Activated CD4-positive, alpha-beta T cell treated with anti-CD3 and anti-CD28 coated beads for 36 hours (primary cell): Measurements from ENCODE around the gene MTFP1. TPM values are rescaled to one million over a fixed set of nuclear protein-coding genes. Genes with fewer than 3 reads are reported as not detected.
"Not testable (repeated sequence)": the region's sequence is repeated elsewhere in the genome, so short reads cannot be mapped to it uniquely, and the experiment has no call there.

ENCODE experiments used
- ATAC-seq: fragments of 200-7000 bp; cut with Tn5 transposase; one replicate; pipeline ENCODE4 v1.10.0; 2021; ENCODE audit warnings: mild to moderate bottlenecking, moderate library complexity
- CTCF ChIA-PET: fragments of 350-600 bp; sonication (Branson Sonifier 250); formaldehyde crosslinking; loops from one replicate; lab custom pipeline; 2021; ENCODE audit warnings: antibody characterized with exemption; lab: Charles Lee
- POLR2A ChIA-PET: fragments of 350-600 bp; sonication (Branson Sonifier 250); formaldehyde crosslinking; loops from one replicate; lab custom pipeline; 2021; ENCODE audit warnings: antibody characterized with exemption, inconsistent platforms; lab: Charles Lee
- DNase-seq: peaks from one replicate; pipeline ENCODE4 v3.0.0-alpha.2; 2020
- H3K27ac Mint-ChIP-seq: one replicate; pipeline ENCODE4 v1.8.0; 2021; ENCODE audit warnings: mixed read lengths
- H3K27me3 Mint-ChIP-seq: one replicate; pipeline ENCODE4 v1.8.0; 2021; ENCODE audit warnings: mixed read lengths
- H3K36me3 Mint-ChIP-seq: one replicate; pipeline ENCODE4 v1.8.0; 2021; ENCODE audit warnings: low read depth, mixed read lengths
- H3K4me1 Mint-ChIP-seq: one replicate; pipeline ENCODE4 v1.8.0; 2021; ENCODE audit warnings: mixed read lengths
- H3K4me3 Mint-ChIP-seq: one replicate; pipeline ENCODE4 v1.8.0; 2021; ENCODE audit warnings: mild to moderate bottlenecking, moderate library complexity, mixed read lengths
- H3K9me3 Mint-ChIP-seq: one replicate; pipeline ENCODE4 v1.8.0; 2021; ENCODE audit warnings: low read depth, mixed read lengths
- intact Hi-C, 2 experiments: fragments of 100-400 bp; cut with DNase I in 1 of 2; cut with micrococcal nuclease in 1 of 2; formaldehyde crosslinking; loops; one replicate each; pipeline versions ENCODE4 v1.14.2 to v1.15.1; 2022 to 2024; cut with DNase I, micrococcal nuclease
- total RNA-seq, 2 experiments: library from RNA; stranded (reverse); gene quantifications; one replicate each; pipeline ENCODE4 v1.2.3, GENCODE V29; 2021

MTFP1 gene
- total RNA-seq, 2 experiments from 2014 or later = 47.0 to 54.6 TPM

- DNase-seq (no peak), ATAC-seq (no peak)
- ChIA-PET CTCF (no interaction called here), POLR2A (interaction anchor here (0.8 kb wide), 1 partner anchor 22 kb away, joined by 3 read pairs; no protein-coding TSS in a partner anchor)
- intact Hi-C loops = no loop called here
- Mint-ChIP-seq H3K36me3 (peaks cover 9% of the 10 kb centered on the region), H3K27me3 (no peaks in the 10 kb centered on the region), H3K4me1 (peaks cover 20% of the 10 kb centered on the region), H3K27ac (peak overlapping the region; percentile 58), H3K4me3 (no peak overlapping the region), H3K9me3 (no peaks in the 10 kb centered on the region)
Measured at GRCh38 chr22:30402028-30402765, 23.4 kb upstream of the MTFP1 start.

DNA sequence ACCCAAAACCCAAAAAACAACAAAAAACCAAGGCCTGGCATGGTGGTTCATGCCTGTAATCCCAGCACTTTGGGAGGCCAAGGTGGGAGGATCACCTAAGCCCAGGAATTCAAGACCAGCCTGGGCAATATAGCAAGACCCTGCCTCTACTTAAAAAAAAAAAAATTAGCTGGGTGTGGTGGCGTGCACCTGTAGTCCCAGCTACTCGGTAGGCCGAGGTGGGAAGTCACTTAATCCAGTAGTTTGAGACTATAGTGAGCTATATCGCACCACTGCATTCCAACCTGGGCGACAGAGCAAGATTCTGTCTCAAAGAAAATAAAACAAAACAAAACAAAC, 22.8 kb upstream of the MTFP1 start:
- CTCF ChIA-PET = interaction anchor here (0.6 kb wide), 1 partner anchor 161 kb away, joined by 3 read pairs; no protein-coding TSS in a partner anchor
- H3K4me1 Mint-ChIP-seq = peaks cover 20% of the 10 kb centered on the region
- ATAC-seq, DNase-seq, POLR2A ChIA-PET, H3K27me3 Mint-ChIP-seq, H3K4me3 Mint-ChIP-seq, intact Hi-C loops, H3K9me3 Mint-ChIP-seq, H3K27ac Mint-ChIP-seq: not testable (repeated sequence)
- peaks cover 11% of the 10 kb centered on the region for H3K36me3 Mint-ChIP-seq

- Mint-ChIP-seq H3K9me3 (no peaks in the 10 kb centered on the region), H3K4me3 (no peak overlapping the region), H3K27ac (no peak overlapping the region), H3K27me3 (no peaks in the 10 kb centered on the region), H3K36me3 (peaks cover 19% of the 10 kb centered on the region), H3K4me1 (peaks cover 10% of the 10 kb centered on the region)
- ChIA-PET POLR2A (no interaction called here), CTCF (interaction anchor here (1.1 kb wide), 1 partner anchor 20 kb away, joined by 3 read pairs; no protein-coding TSS in a partner anchor)
- intact Hi-C loops = no loop called here
- ATAC-seq (no peak), DNase-seq (no peak)
Measured at GRCh38 chr22:30404307-30404706, 21.3 kb upstream of the MTFP1 start.

GRCh38 chr22:30405731-30406130, 19.8 kb upstream of the MTFP1 start:
- Mint-ChIP-seq H3K4me3 (no peak overlapping the region), H3K9me3 (no peaks in the 10 kb centered on the region), H3K4me1 (peaks cover 10% of the 10 kb centered on the region), H3K36me3 (peaks cover 21% of the 10 kb centered on the region), H3K27ac (no peak overlapping the region), H3K27me3 (no peaks in the 10 kb centered on the region)
- CTCF ChIA-PET = interaction anchor here (0.7 to 2.5 kb wide), 7 partner anchors 9 to 113 kb away, joined by 3 to 7 read pairs (median 4); no protein-coding TSS in a partner anchor
- POLR2A ChIA-PET = no interaction called here
- no peak for DNase-seq
- ATAC-seq = no peak
- intact Hi-C loops = no loop called here

GRCh38 chr22:30406400-30406799, 19.2 kb upstream of the MTFP1 start:
- H3K4me3 Mint-ChIP-seq = no peak overlapping the region
- CTCF ChIA-PET = interaction anchor here (0.6 to 2.5 kb wide), 6 partner anchors 12 to 96 kb away, joined by 3 to 7 read pairs (median 4); no protein-coding TSS in a partner anchor
- H3K27me3 Mint-ChIP-seq = no peaks in the 10 kb centered on the region
- H3K4me1 Mint-ChIP-seq = peaks cover 14% of the 10 kb centered on the region
- H3K9me3 Mint-ChIP-seq = no peaks in the 10 kb centered on the region
- no peak overlapping the region for H3K27ac Mint-ChIP-seq
- DNase-seq = no peak
- no peak for ATAC-seq
- POLR2A ChIA-PET = no interaction called here
- peaks cover 26% of the 10 kb centered on the region for H3K36me3 Mint-ChIP-seq
- intact Hi-C loops = no loop called here

- Mint-ChIP-seq H3K9me3 (no peaks in the 10 kb centered on the region), H3K4me1 (peaks cover 25% of the 10 kb centered on the region), H3K4me3 (no peak overlapping the region), H3K27ac (no peak overlapping the region), H3K27me3 (no peaks in the 10 kb centered on the region), H3K36me3 (peaks cover 33% of the 10 kb centered on the region)
- intact Hi-C loops = no loop called here
- DNase-seq (no peak), ATAC-seq (peak; percentile 69)
- POLR2A ChIA-PET = no interaction called here
- CTCF ChIA-PET = interaction anchor here (0.6 to 1.6 kb wide), 5 partner anchors 16 to 264 kb away, joined by 3 to 5 read pairs (median 3); no protein-coding TSS in a partner anchor
Measured at GRCh38 chr22:30408388-30409102, 17.0 kb upstream of the MTFP1 start.

GRCh38 chr22:30411780-30412179, 13.8 kb upstream of the MTFP1 start:
- H3K27ac Mint-ChIP-seq = peak overlapping the region; percentile 15
- H3K27me3 Mint-ChIP-seq = no peaks in the 10 kb centered on the region
- POLR2A ChIA-PET = interaction anchor here (1.1 to 1.6 kb wide), 2 partner anchors 10 to 12 kb away, joined by 3 to 10 read pairs; no protein-coding TSS in a partner anchor

GRCh38 chr22:30413001-30413400, 12.6 kb upstream of the MTFP1 start:
- Mint-ChIP-seq H3K27ac (peak overlapping the region; percentile 79), H3K36me3 (peaks cover 56% of the 10 kb centered on the region), H3K27me3 (no peaks in the 10 kb centered on the region), H3K9me3 (no peaks in the 10 kb centered on the region), H3K4me3 (no peak overlapping the region), H3K4me1 (peaks cover 52% of the 10 kb centered on the region)
- ATAC-seq (no peak), DNase-seq (no peak)
- POLR2A ChIA-PET = interaction anchor here (0.9 to 1.7 kb wide), 2 partner anchors 9 to 14 kb away, joined by 3 to 7 read pairs; no protein-coding TSS in a partner anchor
- CTCF ChIA-PET = interaction anchor here (0.9 to 4.0 kb wide), 7 partner anchors 11 to 125 kb away, joined by 3 to 13 read pairs (median 5); partner anchors contain the start of genes MTFP1, RNF215 and SEC14L2
- intact Hi-C loops = no loop called here

More at GRCh38 chr22:30411780-30412179, 13.8 kb upstream of the MTFP1 start:
- H3K9me3 Mint-ChIP-seq = no peaks in the 10 kb centered on the region
- ATAC-seq (no peak), DNase-seq (no peak)
- H3K4me1 Mint-ChIP-seq = peaks cover 52% of the 10 kb centered on the region
- peaks cover 51% of the 10 kb centered on the region for H3K36me3 Mint-ChIP-seq
- H3K4me3 Mint-ChIP-seq = no peak overlapping the region
- CTCF ChIA-PET = interaction anchor here (0.6 to 4.0 kb wide), 7 partner anchors 12 to 468 kb away, joined by 3 to 13 read pairs (median 5); partner anchors contain the start of gene MTFP1
- intact Hi-C loops = no loop called here

DNA sequence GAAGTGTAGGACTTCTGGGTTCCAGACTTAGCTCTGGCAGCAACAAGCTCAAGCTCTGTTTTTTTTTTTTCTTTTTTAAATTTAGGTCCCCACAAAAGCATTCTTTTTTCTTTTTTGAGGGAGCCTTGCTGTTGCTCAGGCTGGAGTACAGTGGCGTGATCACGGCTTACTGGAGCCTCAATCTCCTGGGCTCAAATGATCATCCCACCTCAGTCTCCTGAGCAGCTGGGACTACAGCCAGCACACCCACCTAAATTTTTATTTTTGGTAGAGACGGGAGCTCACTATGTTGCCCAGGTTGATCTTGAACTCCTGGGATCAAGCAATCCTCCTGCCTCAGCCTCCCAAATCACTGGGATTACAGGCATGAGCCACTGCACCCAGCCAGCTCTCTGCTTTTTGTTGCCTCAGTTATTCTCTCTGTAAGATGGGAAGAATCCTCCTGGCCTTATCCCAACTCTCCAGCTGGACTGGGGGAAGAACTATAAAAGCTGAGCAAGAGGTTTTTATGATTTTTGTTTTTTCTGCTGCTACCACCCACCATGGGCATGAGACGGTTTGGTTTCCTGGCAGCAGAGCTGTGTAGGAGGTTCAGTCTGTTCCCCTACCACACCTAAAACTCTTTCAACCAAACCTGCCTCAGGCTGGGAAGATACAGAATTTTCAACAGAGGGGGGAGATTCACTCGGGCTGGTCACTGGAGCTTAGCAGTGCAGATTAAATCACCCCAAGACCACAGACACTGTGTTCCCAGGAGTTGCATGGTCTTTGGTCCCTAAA, 11.6 kb upstream of the MTFP1 start:
- ATAC-seq (peak; percentile 61), DNase-seq (peak; percentile 48)
- Mint-ChIP-seq H3K4me1 (peaks cover 47% of the 10 kb centered on the region), H3K27ac (peak overlapping the region; percentile 79), H3K27me3 (no peaks in the 10 kb centered on the region), H3K9me3 (no peaks in the 10 kb centered on the region), H3K36me3 (peaks cover 58% of the 10 kb centered on the region), H3K4me3 (no peak overlapping the region)
- ChIA-PET CTCF (interaction anchor here (0.6 to 4.0 kb wide), 13 partner anchors 10 to 357 kb away, joined by 3 to 13 read pairs (median 4); partner anchors contain the start of genes MTFP1, RNF215 and SEC14L2), POLR2A (interaction anchor here (0.9 to 1.7 kb wide), 2 partner anchors 8 to 15 kb away, joined by 3 to 7 read pairs; no protein-coding TSS in a partner anchor)
- intact Hi-C loops = no loop called here

DNA sequence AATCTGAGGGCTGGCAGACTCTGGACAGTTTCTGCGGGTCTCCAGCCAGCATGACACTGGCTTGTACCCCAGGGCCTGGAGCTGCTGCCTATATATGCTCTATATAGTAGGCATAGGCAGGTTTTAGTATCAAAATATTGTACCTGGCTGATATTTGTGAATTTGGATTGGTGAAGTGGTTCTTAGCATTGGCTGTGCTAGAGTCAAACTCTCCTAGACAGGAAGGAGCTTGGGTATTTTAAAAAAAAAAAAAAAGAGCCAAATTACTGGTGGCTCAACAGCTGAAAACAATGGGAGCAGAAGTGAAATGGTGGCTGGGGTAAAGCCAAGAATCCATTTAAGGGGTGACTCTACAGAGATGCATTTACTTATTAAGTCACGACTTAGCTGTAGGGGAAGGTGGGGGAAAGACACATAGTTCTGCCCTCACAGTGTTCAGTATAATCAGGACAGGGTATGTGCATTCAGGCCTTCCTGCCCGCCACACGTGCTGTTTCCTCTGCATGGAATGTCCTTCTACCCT, 11.0 kb upstream of the MTFP1 start:
- peak; percentile 31 for ATAC-seq
- intact Hi-C loops = no loop called here
- CTCF ChIA-PET = interaction anchor here (1.0 to 4.0 kb wide), 7 partner anchors 12 to 357 kb away, joined by 3 to 13 read pairs (median 5); partner anchors contain the start of genes MTFP1 and SEC14L2
- Mint-ChIP-seq H3K4me1 (peaks cover 47% of the 10 kb centered on the region), H3K27me3 (no peaks in the 10 kb centered on the region), H3K36me3 (peaks cover 59% of the 10 kb centered on the region), H3K9me3 (no peaks in the 10 kb centered on the region), H3K27ac (peak overlapping the region; percentile 79), H3K4me3 (no peak overlapping the region)
- POLR2A ChIA-PET = interaction anchor here (0.8 kb wide), 1 partner anchor 12 kb away, joined by 3 read pairs; no protein-coding TSS in a partner anchor
- DNase-seq = no peak
